HCT116 (cell line): ENCODE results near the gene RNF126. TPM values are rescaled to one million over a fixed set of nuclear protein-coding genes. Genes with fewer than 3 reads are reported as not detected.
"Not testable (repeated sequence)": the region's sequence is repeated elsewhere in the genome, so short reads cannot be mapped to it uniquely, and the experiment has no call there.

Source experiments
- ATAC-seq: fragments of 200-7000 bp; cut with Tn5 transposase; 2 replicates; pipeline ENCODE4 v1.9.1; 2020; ENCODE audit warnings: mild to moderate bottlenecking, moderate library complexity
- BruUV-seq: library from RNA; stranded (reverse); fragments of 400-500 nt; replicated peaks from 2 replicates; lab custom pipeline; 2021; lab: Mats Ljungman, UMichigan
- CTCF ChIA-PET: fragments of 300-600 bp; sonication (Branson Sonifier 250); formaldehyde crosslinking; loops from one replicate; lab custom pipeline; 2021; ENCODE audit warnings: antibody characterized with exemption; lab: Charles Lee
- POLR2A ChIA-PET: fragments of 300-600, 350-600 bp; sonication (Branson Sonifier 250); formaldehyde crosslinking; loops from one replicate; lab custom pipeline; 2021; ENCODE audit warnings: antibody characterized with exemption; lab: Charles Lee
- RAD21 ChIA-PET, 2 experiments: fragments of 300-600 bp; sonication (Branson Sonifier 250); formaldehyde crosslinking; loops; one replicate each; lab custom pipeline; 2023; ENCODE audit warnings: low total read pairs in 2 of 2; ENCODE audit not compliant: uncharacterized antibody in 2 of 2, unreplicated experiment in 2 of 2, low non-redundant PET in 1 of 2; lab: Charles Lee
- DNase-seq: peaks from one replicate; pipeline ENCODE4 v3.0.0-alpha.2; 2010; ENCODE audit warnings: low read depth, low spot score
- H2AFZ ChIP-seq: fragments of 200-600 bp; shearing (Covaris generic), sonication (generic); 2 replicates; pipeline ENCODE4 v1.6.1; 2017; ENCODE audit warnings: low read depth, mixed run types, mixed read lengths, antibody characterized with exemption, low read length; ENCODE audit not compliant: poor library complexity, severe bottlenecking
- H3K27ac ChIP-seq: 2 replicates; pipeline ENCODE4 v1.5.1; 2012; ENCODE audit warnings: low read depth, low read length
- H3K27me3 ChIP-seq: fragments of 200-600 bp; sonication (generic); 2 replicates; pipeline ENCODE4 v1.6.1; 2016; ENCODE audit warnings: mixed run types, low read length, mixed read lengths; ENCODE audit not compliant: insufficient read depth
- H3K36me3 ChIP-seq, 2 experiments: fragments of 200-500 bp in 1 of 2; fragments of 200-600 bp in 1 of 2; sonication (Bioruptor generic) in 1 of 2; sonication (generic) in 1 of 2; 2 replicates each; pipeline versions ENCODE4 v1.5.1 to v1.6.1; 2014 to 2016; ENCODE audit warnings: low read length in 2 of 2, inconsistent platforms in 1 of 2, mixed read lengths in 1 of 2, mixed run types in 1 of 2; ENCODE audit not compliant: insufficient read depth in 2 of 2, control insufficient read depth in 1 of 2
- H3K4me1 ChIP-seq, 2 experiments: fragments of 200-600 bp in 1 of 2; sonication (generic) in 1 of 2; 2 replicates each; pipeline versions ENCODE4 v1.5.1 to v1.6.1; 2012 to 2017; ENCODE audit warnings: low read length in 2 of 2, inconsistent platforms in 1 of 2, mild to moderate bottlenecking in 1 of 2, mixed read lengths in 1 of 2, mixed run types in 1 of 2, moderate library complexity in 1 of 2; ENCODE audit not compliant: insufficient read depth in 2 of 2, control insufficient read depth in 1 of 2
- H3K4me2 ChIP-seq: fragments of 200-600 bp; sonication (generic); 2 replicates; pipeline ENCODE4 v1.6.1; 2017; ENCODE audit warnings: mixed run types, low read length, mixed read lengths
- H3K4me3 ChIP-seq, 2 experiments: fragments of 200-600 bp in 1 of 2; sonication (generic) in 1 of 2; replicated peaks in 1 of 2; 2 replicates each; pipeline ENCODE4 v1.5.1; 2011 to 2016; ENCODE audit warnings: low read length in 2 of 2, control low read depth in 1 of 2, low read depth in 1 of 2, mild to moderate bottlenecking in 1 of 2, mixed read lengths in 1 of 2, mixed run types in 1 of 2
- H3K79me2 ChIP-seq: fragments of 200-600 bp; sonication (generic); 2 replicates; pipeline ENCODE4 v1.6.1; 2017; ENCODE audit warnings: mild to moderate bottlenecking, mixed run types, low read length, moderate library complexity, mixed read lengths; ENCODE audit not compliant: insufficient read depth
- H3K9ac ChIP-seq: fragments of 200-600 bp; sonication (generic); 2 replicates; pipeline ENCODE4 v1.6.1; 2016; ENCODE audit warnings: low read length, mixed read lengths
- H3K9me2 ChIP-seq: fragments of 200-600 bp; sonication (generic), shearing (Covaris generic); 2 replicates; pipeline ENCODE4 v1.6.1; 2017; ENCODE audit warnings: mixed run types, mild to moderate bottlenecking, moderate library complexity; ENCODE audit not compliant: insufficient read depth
- H3K9me3 ChIP-seq, 2 experiments: fragments of 200-500 bp in 1 of 2; fragments of 200-600 bp in 1 of 2; sonication (Bioruptor generic) in 1 of 2; sonication (generic) in 1 of 2; 2 replicates each; pipeline ENCODE4 v1.6.1; 2014 to 2017; ENCODE audit warnings: low read length in 2 of 2, mixed read lengths in 2 of 2, inconsistent platforms in 1 of 2, low read depth in 1 of 2, mild to moderate bottlenecking in 1 of 2, mixed run types in 1 of 2, moderate library complexity in 1 of 2; ENCODE audit not compliant: control insufficient read depth in 1 of 2, insufficient read depth in 1 of 2
- H4K20me1 ChIP-seq: fragments of 200-600 bp; sonication (generic), shearing (Covaris generic); 2 replicates; pipeline ENCODE4 v1.6.1; 2017; ENCODE audit warnings: mixed run types, mild to moderate bottlenecking, moderate library complexity; ENCODE audit not compliant: insufficient read depth
- intact Hi-C: fragments of 100-400 bp; cut with micrococcal nuclease; formaldehyde crosslinking; loops from 2 replicates; pipeline ENCODE4 v1.10.0; 2022
- total RNA-seq: library from RNA; stranded (reverse); gene quantifications from one replicate; pipeline ENCODE4 v1.2.1, GENCODE V29; 2021; ENCODE audit not compliant: unreplicated experiment
- TF ChIP-seq, protein P1 (sequence below): IDR thresholded peaks from 2 replicates; pipeline ENCODE4 v1.6.1; 2011; ENCODE audit warnings: mild to moderate bottlenecking, low read length, moderate library complexity; ENCODE audit not compliant: insufficient replicate concordance; ENCODE audit errors: extremely low read depth
- TF ChIP-seq, protein P2 (sequence below), 3 experiments: fragments of 200-600 bp in 1 of 3; sonication (generic) in 1 of 3; IDR thresholded peaks in 2 of 3; conservative IDR thresholded peaks in 1 of 3; 2 replicates each; pipeline ENCODE4 v1.5.1; 2012 to 2017; ENCODE audit warnings: low read depth in 2 of 3, low read length in 2 of 3, antibody characterized with exemption in 1 of 3, borderline replicate concordance in 1 of 3, control low read depth in 1 of 3, mild to moderate bottlenecking in 1 of 3, mixed read lengths in 1 of 3, mixed run types in 1 of 3, moderate library complexity in 1 of 3; ENCODE audit not compliant: insufficient read depth in 1 of 3

RNF126 gene
- total RNA-seq, 1 experiment from 2014 or later = 93.8 TPM

DNA sequence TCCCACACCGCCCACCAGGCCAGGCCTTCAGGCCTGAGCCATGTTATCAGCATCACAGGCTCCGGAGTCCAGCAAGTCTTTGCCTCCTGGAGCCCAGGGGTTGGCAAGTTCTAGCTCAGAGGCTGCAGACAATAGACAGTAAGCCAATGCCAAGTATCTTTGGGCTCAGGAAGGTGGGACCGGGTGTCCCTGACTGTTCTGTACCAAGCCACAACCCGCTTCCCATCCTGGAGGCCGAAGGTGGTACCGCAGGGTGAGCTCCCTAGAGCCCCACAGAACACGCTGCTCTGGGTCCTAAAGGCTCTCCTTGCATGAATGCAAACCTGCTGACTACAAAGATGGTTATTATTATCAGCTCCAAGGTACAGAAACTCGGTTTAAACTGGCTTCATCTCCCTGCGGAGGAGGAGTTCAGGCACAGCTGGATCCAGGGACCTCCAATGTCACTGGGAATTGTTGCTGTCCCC, 7.6 kb upstream of the RNF126 start:
- H4K20me1 ChIP-seq = no peaks in the 10 kb centered on the region
- no peak overlapping the region for H3K4me2 ChIP-seq
- no peaks in the 10 kb centered on the region for H3K9me2 ChIP-seq
- H3K79me2 ChIP-seq = no peaks in the 10 kb centered on the region
- H3K36me3 ChIP-seq = no peaks in the 10 kb centered on the region
- POLR2A ChIA-PET = interaction anchor here (1.3 kb wide), 1 partner anchor 10 kb away, joined by 3 read pairs; no protein-coding TSS in a partner anchor
- ATAC-seq = peak; percentile 73
- no peak overlapping the region for H2AFZ ChIP-seq
- no peaks in the 10 kb centered on the region for H3K9me3 ChIP-seq
- no peak overlapping the region for H3K9ac ChIP-seq
- H3K27ac ChIP-seq = no peak overlapping the region
- TF ChIP-seq, protein P1, sequence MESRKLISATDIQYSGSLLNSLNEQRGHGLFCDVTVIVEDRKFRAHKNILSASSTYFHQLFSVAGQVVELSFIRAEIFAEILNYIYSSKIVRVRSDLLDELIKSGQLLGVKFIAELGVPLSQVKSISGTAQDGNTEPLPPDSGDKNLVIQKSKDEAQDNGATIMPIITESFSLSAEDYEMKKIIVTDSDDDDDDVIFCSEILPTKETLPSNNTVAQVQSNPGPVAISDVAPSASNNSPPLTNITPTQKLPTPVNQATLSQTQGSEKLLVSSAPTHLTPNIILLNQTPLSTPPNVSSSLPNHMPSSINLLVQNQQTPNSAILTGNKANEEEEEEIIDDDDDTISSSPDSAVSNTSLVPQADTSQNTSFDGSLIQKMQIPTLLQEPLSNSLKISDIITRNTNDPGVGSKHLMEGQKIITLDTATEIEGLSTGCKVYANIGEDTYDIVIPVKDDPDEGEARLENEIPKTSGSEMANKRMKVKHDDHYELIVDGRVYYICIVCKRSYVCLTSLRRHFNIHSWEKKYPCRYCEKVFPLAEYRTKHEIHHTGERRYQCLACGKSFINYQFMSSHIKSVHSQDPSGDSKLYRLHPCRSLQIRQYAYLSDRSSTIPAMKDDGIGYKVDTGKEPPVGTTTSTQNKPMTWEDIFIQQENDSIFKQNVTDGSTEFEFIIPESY = no peak
- TF ChIP-seq, protein P2, sequence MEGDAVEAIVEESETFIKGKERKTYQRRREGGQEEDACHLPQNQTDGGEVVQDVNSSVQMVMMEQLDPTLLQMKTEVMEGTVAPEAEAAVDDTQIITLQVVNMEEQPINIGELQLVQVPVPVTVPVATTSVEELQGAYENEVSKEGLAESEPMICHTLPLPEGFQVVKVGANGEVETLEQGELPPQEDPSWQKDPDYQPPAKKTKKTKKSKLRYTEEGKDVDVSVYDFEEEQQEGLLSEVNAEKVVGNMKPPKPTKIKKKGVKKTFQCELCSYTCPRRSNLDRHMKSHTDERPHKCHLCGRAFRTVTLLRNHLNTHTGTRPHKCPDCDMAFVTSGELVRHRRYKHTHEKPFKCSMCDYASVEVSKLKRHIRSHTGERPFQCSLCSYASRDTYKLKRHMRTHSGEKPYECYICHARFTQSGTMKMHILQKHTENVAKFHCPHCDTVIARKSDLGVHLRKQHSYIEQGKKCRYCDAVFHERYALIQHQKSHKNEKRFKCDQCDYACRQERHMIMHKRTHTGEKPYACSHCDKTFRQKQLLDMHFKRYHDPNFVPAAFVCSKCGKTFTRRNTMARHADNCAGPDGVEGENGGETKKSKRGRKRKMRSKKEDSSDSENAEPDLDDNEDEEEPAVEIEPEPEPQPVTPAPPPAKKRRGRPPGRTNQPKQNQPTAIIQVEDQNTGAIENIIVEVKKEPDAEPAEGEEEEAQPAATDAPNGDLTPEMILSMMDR (IDR thresholded peaks at IDR 0.05 in 2 of 3, conservative IDR thresholded peaks at IDR 0.05 in 1 of 3; ENCODE audit: borderline replicate concordance in 1 of 3, insufficient read depth in 1 of 3, low read depth in 2 of 3, low read length in 2 of 3) = peak in 2 of 3 experiments; percentile 29 to 33; a peak in 2 of 6 replicates
- TF ChIP-seq, all 23 proteins: peak for 1
- Histone ChIP-seq H3K4me1 (peaks cover 2 to 5% of the 10 kb centered on the region in 2 experiments), H3K4me3 (no peak overlapping the region), H3K27me3 (no peaks in the 10 kb centered on the region)
- ChIA-PET RAD21 (no interaction called here), CTCF (interaction anchor here (1.0 kb wide), 1 partner anchor 64 kb away, joined by 3 read pairs; no protein-coding TSS in a partner anchor)
- intact Hi-C loops = no loop called here
- DNase-seq = no peak
- BruUV-seq = no TSS peak

DNA sequence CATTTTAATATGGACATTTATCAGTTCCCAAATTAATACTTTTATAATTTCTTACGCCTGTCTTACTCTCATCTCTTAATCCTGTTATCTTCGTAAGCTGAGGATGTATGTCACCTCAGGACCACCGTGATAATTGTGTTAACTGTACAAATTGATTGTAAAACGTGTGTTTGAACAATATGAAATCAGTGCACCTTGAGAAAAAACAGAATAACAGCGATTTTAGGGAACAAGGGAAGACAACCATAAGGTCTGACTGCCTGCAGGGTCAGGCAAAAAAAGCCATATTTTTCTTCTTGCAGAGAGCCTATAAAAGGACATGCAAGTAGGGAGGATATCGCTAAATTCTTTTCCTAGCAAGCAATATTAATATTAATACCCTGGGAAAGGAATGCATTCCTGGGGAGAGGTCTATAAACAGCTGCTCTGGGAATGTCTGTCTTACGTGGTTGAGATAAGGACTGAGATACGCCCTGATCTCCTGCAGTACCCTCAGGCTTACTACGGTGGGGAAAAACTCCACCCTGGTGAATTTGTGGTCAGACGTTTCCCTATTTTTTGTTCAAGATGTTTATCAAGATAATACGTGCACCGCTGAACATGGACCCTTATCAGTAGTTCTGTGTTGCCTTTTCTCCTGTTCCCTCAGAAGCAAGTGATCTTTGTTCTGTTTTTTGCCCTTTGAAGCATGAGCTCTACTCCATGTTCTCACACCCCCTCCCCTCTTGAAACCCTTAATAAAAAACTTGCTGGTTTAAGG, 5.8 kb upstream of the RNF126 start:
- H3K9me3 ChIP-seq, H3K4me2 ChIP-seq, H3K27ac ChIP-seq, intact Hi-C loops, BruUV-seq, H3K4me3 ChIP-seq, H3K9me2 ChIP-seq, H3K27me3 ChIP-seq, H4K20me1 ChIP-seq, H3K36me3 ChIP-seq, POLR2A ChIA-PET, H3K79me2 ChIP-seq, H3K9ac ChIP-seq, H2AFZ ChIP-seq, DNase-seq, ATAC-seq: not testable (repeated sequence)
- H3K4me1 ChIP-seq = peaks cover 9 to 15% of the 10 kb centered on the region in 2 experiments; a peak in 3 of 4 replicates
- ChIA-PET CTCF (interaction anchor here (0.6 kb wide), 1 partner anchor 101 kb away, joined by 4 read pairs; no protein-coding TSS in a partner anchor), RAD21 (interaction anchor here in 1 of 2 experiments (0.6 kb wide), 1 partner anchor 34 kb away, joined by 3 read pairs; no protein-coding TSS in a partner anchor)

DNA sequence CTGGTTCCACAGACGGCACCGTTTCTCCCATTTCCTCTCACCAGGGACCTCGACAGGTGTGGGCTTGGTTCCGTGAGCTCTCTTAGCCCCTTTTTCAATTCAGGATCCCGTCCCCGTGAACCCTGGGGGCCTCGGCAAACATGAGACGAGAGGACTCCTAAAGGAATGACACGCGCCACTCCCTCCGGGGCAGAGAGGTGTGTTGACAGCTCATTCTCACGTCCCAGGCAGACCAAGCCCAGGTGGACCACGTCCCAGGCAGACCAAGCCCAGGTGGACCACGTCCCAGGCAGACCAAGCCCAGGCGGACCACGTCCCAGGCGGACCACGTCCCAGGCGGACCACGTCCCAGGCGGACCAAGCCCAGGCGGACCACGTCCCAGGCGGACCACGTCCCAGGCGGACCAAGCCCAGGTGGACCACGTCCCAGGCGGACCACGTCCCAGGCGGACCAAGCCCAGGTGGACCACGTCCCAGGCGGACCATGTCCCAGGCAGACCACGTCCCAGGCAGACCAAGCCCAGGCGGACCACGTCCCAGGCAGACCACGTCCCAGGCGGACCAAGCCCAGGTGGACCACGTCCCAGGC, 4.1 kb upstream of the RNF126 start:
- H3K4me3 ChIP-seq, ATAC-seq, intact Hi-C loops, H3K9ac ChIP-seq, H3K79me2 ChIP-seq, BruUV-seq, RAD21 ChIA-PET, H3K9me2 ChIP-seq, H3K27me3 ChIP-seq, H3K27ac ChIP-seq, H3K36me3 ChIP-seq, H4K20me1 ChIP-seq, H3K9me3 ChIP-seq, DNase-seq, H2AFZ ChIP-seq, H3K4me2 ChIP-seq, POLR2A ChIA-PET: not testable (repeated sequence)
- peaks cover 14 to 21% of the 10 kb centered on the region in 2 experiments for H3K4me1 ChIP-seq
- CTCF ChIA-PET = interaction anchor here (1.4 kb wide), 1 partner anchor 67 kb away, joined by 6 read pairs; no protein-coding TSS in a partner anchor
